GM12892 (cell line): ENCODE data around the gene VPS51.

Experiments
- POLR2A ChIP-seq: IDR thresholded peaks from 2 replicates; pipeline ENCODE4 v1.6.1; 2011; ENCODE audit warnings: low read depth, low read length, control low read depth
- POLR2AphosphoS5 ChIP-seq: IDR thresholded peaks from 2 replicates; pipeline ENCODE4 v1.6.1; 2011; ENCODE audit warnings: low read depth, low read length, control low read depth

GRCh38 chr11:65058012-65058411 lies 38.0 kb upstream of the VPS51 start:
- TF ChIP-seq POLR2AphosphoS5 (no peak), POLR2A (no peak)
